ENCODE measurements around the gene SRP14.
"Not testable (repeated sequence)": the region's sequence is repeated elsewhere in the genome, so short reads cannot be mapped to it uniquely, and the experiment has no call there.

Gene SRP14

DNA sequence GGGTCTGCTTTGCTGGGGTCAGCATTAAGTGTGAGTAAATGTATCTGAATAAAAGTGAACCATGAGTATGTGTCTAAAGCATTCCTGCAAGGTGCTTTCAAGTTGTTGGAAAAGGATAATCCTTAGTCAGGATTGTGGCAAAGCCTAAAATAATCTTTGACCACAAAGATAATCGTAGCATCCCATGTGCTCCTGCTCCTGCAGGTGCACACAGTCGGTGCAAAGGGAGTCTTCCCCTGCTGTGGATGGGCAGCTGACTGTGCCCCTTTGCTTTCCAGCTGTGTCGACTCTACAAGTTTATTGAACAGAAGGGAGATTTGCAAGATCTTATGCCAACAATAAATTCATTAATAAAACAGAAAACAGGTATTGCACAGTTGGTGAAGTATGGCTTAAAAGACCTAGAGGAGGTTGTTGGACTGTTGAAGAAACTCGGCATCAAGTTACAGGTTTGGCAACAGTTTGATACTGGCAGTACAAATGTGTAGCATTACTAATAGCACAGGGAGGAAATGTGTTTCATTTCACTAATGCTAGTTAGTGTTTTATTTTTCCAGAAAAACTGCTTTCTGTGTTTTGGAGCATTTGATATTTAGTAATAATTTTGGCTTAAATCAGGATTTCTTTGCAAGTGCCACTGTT lies 22.6 kb downstream of the SRP14 start:
- DNase-seq: no peak

DNA sequence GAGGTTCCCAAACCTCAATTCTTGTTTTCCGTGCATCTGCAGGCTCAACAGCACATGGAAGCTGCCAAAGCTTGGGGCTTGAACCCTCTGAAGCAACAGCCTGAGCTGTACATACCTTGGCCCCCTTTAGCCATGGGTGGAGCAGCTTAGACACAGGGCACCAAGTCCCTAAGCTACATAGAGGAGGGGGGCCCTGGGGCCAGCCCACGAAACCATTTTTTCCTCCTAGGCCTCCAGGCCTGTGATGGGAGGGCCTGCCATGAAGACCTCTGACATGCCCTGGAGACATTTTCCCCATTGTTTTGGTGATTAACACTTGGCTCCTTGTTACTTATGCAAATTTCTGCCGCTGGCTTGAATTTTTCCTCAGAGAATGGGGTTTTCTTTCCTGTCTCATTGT lies 24.6 kb downstream of the SRP14 start:
- DNase-seq: no peak

DNA sequence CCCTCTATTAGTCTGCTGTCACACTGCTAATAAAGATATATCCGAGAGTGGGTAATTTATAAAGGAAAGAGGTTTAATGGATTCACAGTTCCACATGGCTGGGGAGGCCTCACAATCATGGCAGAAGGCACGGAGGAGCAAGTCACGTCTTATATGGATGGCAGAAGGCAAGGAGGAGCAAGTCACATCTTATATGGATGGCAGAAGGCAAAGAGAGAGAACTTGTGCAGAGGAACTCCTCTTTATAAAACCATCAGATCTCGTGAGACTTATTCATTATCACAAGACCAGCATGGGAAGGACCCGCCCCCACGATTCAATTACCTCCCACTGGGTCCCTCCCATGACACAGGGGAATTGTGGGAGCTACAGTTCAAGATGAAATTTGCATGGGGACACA lies 25.6 kb downstream of the SRP14 start:
- DNase-seq: not testable (repeated sequence)

DNA sequence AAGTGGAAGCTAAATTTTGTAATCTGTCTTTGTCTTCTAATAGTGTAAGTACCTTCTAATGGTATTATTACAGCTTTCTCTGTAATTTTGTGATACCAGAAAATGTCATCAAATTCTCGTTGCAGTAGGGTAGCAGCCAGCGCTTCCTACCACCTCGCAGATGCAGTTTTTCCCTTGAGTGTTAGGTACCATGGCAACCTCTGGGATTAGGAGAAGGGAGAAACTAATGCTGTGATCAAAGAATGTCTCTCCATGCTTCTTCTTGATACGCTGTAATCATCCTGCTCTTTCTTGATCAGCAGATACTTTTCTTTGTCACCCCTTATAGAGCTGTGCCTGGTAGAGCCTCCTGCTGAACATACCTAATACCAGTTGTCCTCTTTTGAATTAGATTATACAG lies 27.7 kb downstream of the SRP14 start:
- no peak for DNase-seq

DNA sequence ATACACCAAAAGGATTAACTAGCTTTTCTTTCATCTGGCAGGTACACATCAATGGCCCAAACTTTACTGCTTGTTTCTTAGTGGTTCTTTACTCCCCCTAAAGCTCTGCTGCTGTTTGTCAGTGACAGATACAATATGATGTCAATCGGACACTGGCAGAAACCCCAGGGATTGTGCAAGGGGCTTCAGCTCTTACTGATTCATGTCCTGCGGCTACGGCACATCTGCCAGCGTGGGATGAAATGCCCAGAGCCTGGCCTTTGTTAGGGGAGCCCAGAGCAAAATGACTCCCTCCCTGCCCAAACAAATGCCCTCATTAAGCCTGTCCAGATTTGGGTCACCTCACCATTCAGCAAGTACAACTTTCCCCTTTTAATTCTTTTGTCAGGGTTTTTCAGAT lies 28.3 kb downstream of the SRP14 start:
- DNase-seq: no peak

DNA sequence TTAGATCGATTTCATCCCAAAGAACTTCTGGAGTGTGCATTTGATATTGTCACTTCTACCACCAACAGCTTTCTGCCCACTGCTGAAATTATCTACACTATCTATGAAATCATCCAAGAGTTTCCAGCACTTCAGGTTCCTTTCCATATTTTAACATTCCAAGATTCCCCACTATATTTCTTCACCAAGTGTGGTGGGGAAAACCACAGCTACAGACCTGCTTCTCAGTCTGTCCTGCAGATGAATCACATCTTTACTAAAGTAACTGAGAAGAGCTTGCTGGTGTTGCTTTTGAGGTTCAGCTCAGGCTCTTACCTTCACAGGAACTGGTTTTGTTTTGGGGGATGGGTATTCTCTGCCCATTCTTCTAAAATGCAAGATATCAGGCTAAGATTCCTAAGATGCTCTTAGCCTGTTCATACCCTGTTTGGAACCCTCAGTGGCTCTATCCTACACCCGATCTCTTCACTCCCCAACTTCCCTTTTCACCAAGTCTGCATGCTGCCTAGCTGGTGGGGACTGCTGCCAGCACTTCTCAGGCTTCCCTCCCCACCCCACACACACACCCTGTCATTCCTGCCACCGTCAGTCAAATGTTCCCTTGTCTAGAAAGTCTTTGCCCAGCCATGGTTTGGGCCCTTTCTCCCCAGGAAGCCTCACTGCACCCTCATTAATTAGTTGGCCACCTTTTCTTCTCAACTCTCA lies 30.8 kb downstream of the SRP14 start:
- DNase-seq: peak; percentile 14

DNA sequence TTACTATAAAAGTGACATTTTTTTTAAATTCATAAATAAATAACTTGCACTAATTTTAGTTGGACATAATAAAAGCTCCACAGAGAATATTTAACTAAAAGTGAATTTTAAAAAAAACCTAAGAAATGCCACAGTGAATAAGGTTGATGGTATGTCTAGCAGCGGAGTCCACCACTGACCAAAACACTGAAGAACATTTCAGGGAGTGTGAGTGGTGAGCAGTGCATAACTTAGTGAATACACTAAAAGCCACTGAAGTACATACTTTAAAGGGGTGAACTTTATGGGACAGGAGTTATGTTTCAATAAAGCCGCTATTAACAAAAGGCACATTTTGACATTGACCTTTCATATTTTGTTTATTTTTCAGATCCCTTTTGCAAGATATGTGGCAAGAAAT lies 32.3 kb downstream of the SRP14 start:
- no peak for DNase-seq

DNA sequence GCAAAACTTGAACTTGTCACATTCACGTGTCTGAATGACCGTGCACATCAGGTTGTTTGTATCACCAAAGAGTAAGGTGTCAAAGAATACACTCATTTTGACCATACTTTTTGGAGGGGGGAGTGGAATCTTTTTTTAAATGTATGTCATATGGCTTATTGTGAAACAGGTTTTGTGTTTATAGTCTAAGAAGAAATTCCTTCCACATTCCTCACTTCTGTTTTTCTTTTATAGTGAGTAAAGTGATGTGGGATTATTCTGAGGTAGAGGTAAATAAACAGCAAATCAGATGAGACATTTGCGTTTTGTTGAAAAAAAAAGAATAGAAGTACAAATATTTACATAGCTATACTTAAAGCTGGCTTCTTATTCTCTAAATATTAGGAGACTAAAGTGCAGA lies 33.0 kb downstream of the SRP14 start:
- DNase-seq: no peak

DNA sequence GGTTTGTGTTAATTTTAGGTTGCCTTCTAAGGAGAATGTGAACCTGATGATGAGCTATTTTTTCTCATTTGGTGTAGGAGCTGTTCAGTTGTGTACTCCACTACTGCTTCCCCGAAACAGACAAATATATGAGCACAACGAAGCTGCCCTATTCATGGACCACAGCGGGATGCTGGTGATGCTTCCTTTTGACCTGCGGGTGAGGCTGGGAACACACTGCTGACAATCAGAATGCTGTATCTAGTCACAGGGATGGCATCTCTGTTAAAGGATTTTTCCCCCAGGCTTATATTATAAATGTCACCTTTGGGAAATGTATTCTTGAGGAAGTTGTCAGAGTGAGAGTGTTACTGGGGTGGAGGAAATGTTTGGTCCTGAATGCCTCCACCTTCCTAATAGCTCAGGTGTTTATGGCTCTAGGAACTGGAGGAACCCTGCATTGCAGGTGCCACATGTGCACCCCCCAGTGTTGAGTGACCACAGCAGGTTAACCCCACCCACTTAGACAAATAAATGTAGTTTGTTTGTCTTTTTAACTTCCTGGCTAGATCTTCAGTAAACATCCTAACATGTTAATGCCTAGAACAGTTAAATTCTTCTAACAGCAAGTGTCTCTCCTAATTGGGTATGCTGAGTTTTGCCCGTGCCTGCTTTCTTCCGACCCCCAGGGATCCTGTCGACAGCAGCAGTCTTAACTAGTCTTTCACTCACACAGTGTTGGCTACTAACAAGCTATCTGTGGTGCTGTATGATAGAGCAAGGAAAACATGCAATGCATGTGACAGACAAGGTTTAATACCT lies 35.7 kb downstream of the SRP14 start:
- DNase-seq: no peak

DNA sequence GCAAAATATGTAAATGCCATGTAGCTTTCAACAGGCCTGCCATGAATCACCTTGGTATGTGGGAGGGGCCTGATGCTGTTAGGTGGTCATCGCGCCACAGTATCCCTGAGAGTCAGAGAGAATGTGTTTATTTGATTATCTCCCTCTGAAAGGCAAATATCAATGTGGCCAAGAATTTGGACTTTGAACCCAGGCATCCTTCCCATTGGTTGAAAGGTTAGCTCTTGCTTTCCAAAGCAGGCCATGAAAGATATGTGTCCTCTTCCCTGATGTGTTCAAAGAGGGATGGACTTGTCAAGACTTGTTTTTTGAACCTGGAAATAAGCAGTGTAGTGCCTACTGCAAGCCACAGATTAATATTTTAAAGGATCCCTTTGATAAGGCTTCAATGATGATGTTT lies 36.7 kb downstream of the SRP14 start:
- DNase-seq: no peak

DNA sequence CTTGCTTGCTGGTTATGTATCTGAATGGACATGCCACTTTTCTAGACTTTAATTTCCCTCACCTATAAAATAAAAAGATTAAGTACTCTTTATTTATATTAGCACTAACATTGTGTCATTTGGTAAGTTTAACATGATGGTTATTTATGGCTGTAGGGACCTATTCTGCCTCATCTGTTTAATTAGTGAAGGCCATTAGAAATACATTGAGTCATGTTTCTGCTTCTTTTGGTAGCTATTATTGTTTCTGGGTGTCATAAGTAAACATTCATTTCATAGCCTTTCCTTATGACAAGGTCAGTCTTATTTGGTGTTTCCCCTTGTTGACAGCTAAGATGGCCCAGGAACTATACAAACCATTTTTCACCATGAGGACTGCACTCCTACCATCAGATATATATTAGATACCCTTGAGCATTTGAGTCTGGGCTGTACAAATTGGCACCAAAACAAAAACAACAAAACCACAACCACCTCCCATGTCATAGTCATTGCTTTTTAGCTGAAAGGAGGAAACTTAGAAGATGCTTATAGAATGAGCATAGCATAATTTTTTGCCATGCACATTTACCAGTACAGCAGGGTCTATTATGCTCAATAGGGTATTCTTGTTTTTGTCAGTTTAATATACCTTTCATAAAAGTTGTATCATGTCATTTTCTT lies 39.3 kb downstream of the SRP14 start:
- no peak for DNase-seq

DNA sequence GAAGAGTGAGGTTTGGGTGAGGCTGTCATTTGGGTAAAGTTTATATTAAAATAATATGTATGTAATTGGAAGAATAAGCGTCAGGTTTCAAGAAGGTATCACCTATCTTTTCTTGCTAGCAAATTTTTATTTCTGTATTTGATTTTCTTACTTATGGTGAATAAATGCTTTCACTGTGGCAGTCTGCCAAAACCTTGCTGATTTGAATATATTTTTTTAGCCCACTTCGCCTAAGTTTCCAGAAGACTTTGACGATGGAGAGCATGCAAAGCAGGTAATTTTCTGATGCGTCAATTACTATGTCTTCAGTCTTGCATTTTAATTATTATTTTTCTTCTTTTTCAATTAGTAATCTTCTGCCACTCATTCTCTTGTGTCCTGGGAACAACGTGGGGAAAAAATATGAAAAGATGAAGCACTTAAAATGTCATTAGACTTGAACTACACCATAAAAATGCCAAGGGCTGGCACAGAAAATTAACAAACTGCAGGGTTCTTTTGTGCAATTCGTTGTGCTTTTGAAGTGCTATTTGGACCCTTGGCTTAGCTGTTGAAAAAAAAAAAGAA lies 40.4 kb downstream of the SRP14 start:
- no peak for DNase-seq

DNA sequence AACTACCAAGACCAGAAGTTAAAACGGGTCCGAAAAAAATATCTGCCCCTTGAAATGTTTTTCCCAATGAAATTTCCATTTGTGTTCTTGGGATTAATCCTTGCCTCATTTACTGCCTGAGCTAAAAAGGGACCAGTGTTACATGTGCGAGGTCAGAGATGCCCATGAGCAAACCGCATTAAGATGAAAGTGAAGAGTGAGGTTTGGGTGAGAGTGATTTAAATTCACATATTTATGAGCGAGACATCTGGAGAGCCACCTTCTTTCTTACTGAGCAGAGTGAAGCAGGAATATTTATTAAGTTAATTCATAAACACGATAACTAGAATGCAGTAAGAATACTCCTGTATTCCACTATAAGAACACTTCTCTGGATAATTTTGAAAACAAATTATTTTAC lies 41.3 kb downstream of the SRP14 start:
- no peak for DNase-seq

DNA sequence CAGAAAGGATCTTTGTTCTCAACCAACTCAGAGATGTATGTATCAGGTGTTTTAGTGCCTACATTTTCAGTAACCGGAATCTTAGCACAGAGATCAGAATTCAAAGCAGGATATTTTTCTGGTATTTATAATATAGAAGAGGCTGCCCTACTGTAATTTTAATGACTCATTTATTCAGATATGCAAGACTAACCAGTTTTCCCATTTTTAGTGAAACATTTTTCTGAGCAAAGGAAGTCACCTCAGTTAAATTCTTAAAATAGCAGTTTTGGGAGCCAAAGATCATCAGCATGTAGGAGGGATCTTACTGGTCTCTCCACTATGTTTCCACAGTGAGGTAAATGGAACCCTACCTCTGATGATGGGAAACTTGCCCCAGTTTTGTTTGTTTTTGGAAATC lies 42.0 kb downstream of the SRP14 start:
- no peak for DNase-seq

DNA sequence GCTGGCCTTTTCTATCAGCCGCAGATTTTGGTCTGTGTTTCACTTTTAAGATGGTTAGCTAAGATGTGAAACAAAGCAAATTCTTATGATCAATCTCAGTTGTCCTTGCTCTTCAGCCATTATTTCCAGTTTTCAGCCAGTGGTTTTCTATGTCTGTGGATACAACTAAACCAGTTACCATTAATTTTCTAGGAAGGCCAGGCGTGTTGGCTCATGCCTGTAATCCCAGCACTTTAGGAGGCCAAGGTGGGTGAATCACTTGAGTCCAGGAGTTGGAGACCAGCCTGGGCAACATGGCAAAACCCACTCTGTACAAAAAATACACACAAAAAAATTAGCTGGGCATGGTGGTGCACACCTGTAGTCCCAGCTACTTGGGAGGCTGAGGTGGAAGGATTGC lies 42.8 kb downstream of the SRP14 start:
- not testable (repeated sequence) for DNase-seq

DNA sequence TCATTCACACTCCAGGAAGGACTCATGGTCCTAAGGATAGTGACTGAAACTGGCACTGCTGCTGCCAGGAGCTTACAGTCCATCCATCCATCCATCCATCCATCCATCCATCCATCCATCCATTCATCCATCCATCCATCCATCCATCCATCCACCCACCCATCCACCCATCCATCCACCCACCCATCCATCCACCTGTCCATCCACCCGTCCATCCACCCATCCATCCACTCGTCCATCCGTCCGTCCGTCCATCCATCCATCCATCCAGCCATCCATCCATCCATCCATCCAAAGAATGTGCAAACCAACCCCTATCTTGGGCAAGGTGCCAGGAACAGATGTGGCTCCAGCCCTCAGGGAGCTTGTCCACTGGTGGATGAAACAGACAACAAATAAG lies 46.0 kb downstream of the SRP14 start:
- DNase-seq: not testable (repeated sequence)

DNA sequence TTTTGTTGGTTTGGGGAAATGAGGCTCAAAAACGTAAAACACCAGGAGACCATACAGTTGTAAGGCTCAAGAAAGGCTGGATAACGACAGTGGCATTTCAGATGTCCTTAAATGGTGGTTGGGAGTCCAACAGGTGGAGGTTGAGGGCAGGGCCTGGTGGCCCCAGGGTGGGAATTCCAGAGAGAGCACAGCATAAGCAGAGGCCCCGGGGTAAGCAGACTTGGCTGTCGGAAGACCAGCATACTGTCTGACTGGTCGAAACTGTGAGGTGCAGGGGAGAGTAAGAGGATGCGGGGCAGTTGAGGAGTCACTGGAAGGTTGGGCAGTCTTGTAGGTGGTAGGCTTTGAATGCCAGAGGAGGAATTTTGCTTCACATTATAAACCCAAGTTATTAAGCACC lies 48.3 kb downstream of the SRP14 start:
- DNase-seq: no peak

DNA sequence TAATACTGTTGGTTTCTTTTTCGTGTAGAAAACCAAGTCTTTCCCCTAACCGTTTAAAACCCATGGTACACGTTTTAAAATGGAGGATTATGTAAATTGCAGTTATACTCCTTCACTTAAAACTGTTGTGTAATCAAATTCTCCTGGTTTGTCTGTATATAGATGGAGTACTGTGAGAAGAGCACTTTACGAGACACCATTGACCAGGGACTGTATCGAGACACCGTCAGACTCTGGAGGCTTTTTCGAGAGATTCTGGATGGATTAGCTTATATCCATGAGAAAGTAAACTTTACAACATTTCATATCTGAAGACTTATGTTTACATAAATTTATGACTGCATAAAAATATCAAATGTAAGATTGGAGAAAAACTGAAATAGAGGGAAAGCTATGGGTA lies 51.2 kb downstream of the SRP14 start:
- DNase-seq: no peak
